Stimulated activated naive CD8-positive, alpha-beta T cell treated with anti-CD3 and anti-CD28 coated beads, Interleukin-15, Interleukin-2, amounts not matched to agents 100 ng/mL and 50 ng/mL, for 24 hours (primary cell): Measurements from ENCODE around the gene AXIN2.

Experiments used
- H3K27ac Mint-ChIP-seq: one replicate; pipeline ENCODE4 v1.8.0; 2021; ENCODE audit warnings: mild to moderate bottlenecking, mixed read lengths
- H3K27me3 Mint-ChIP-seq: one replicate; pipeline ENCODE4 v1.8.0; 2021; ENCODE audit warnings: mixed read lengths
- H3K36me3 Mint-ChIP-seq: one replicate; pipeline ENCODE4 v1.8.0; 2021; ENCODE audit warnings: low read depth, mixed read lengths
- H3K4me1 Mint-ChIP-seq: one replicate; pipeline ENCODE4 v1.8.0; 2021; ENCODE audit warnings: low read depth, mixed read lengths
- H3K4me3 Mint-ChIP-seq: one replicate; pipeline ENCODE4 v1.8.0; 2021; ENCODE audit warnings: mild to moderate bottlenecking, mixed read lengths
- H3K9me3 Mint-ChIP-seq: one replicate; pipeline ENCODE4 v1.8.0; 2021; ENCODE audit warnings: mixed read lengths

The AXIN2 gene, protein sequence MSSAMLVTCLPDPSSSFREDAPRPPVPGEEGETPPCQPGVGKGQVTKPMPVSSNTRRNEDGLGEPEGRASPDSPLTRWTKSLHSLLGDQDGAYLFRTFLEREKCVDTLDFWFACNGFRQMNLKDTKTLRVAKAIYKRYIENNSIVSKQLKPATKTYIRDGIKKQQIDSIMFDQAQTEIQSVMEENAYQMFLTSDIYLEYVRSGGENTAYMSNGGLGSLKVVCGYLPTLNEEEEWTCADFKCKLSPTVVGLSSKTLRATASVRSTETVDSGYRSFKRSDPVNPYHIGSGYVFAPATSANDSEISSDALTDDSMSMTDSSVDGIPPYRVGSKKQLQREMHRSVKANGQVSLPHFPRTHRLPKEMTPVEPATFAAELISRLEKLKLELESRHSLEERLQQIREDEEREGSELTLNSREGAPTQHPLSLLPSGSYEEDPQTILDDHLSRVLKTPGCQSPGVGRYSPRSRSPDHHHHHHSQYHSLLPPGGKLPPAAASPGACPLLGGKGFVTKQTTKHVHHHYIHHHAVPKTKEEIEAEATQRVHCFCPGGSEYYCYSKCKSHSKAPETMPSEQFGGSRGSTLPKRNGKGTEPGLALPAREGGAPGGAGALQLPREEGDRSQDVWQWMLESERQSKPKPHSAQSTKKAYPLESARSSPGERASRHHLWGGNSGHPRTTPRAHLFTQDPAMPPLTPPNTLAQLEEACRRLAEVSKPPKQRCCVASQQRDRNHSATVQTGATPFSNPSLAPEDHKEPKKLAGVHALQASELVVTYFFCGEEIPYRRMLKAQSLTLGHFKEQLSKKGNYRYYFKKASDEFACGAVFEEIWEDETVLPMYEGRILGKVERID

DNA sequence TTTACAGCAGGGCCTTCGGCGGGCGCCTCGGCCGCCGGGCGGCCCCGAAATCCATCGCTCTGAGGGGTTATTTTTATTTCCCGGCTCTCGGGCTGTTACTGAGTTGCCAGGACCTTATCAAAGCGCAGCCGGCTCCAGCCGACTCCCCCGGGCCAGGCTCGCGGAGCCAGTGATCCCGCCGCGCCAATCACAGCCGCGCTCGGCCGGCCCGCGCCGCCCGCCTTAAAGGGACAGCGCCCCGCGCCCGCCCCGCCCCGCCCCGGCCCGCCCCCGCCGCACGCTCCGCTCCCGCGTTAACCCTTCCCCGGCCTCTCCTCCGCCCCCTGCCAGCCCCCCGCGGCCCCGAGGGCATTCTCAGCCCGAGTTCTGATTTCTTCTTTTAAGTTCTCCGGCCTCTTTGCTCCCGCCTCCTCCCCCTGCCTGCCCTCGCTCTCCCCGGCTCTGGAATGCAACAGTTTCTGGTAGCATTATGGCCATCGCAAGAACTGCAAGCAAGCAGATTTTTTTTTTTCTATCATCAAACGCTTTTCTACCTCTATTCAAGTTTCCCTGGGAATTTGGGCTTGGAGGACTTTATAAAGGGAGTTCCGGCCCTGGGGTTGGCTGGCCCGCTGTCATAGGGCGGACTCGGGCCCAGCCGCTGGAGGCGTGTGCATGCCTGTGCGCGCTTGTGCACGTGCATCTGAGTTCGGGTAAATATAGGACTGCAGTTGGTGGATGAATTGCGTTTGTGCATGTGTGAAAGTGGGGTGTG lies at the start of gene AXIN2:
TSS of gene AXIN2 (minus strand) at position 197 of the 754 bp plus-strand sequence. CDS start 3,028 bp downstream, outside the sequence.
- Mint-ChIP-seq H3K4me3 (peak within 1 kb of the TSS; percentile 78), H3K27ac (no peak within 1 kb of the TSS), H3K36me3 (no peaks in the 10 kb centered on the region), H3K4me1 (peaks cover 38% of the 10 kb centered on the region), H3K27me3 (peaks cover 5% of the 10 kb centered on the region), H3K9me3 (no peaks in the 10 kb centered on the region)

DNA sequence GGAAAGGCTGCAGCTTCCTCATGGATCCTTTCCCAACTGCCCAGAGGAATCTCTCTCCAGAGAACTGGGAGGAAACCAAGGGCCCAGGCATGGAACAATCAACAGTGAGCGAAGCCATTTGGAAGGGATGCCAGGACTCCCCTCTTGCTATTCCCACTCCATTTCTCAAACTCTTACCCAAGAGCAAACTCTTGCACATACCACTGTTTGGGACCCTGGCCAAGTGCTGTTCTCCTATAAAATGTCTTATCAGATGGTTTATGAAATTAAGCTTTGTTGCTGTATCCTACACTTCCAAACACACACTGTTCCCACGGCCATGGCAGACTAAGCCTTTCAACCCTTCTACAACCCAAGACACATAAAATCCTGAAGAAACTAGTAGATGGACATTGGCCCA lies 48.3 kb upstream of the AXIN2 start:
- Mint-ChIP-seq H3K4me3 (no peak overlapping the region), H3K9me3 (no peaks in the 10 kb centered on the region), H3K27ac (no peak overlapping the region), H3K36me3 (no peaks in the 10 kb centered on the region), H3K27me3 (no peaks in the 10 kb centered on the region), H3K4me1 (no peaks in the 10 kb centered on the region)

DNA sequence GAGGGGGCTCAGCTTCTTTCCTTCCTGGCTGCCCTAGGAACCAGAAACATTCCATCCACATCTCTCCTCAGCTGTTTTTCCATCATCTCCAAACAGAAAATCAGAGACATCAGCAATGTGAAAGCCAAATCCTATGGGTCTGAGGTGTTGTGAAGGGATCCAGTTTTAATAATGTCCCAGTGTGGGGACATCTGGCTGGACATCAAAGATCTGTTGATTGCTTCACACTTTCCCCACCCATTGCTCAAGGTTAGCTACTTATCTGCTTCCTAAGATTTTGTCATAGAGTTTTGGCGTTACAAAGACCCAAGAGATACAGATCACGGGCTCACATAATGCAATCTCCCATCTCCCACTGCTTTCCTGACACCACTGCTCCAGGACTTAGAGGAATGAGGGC lies 47.8 kb upstream of the AXIN2 start:
- Mint-ChIP-seq H3K27me3 (no peaks in the 10 kb centered on the region), H3K9me3 (no peaks in the 10 kb centered on the region), H3K36me3 (no peaks in the 10 kb centered on the region), H3K4me1 (no peaks in the 10 kb centered on the region), H3K4me3 (no peak overlapping the region), H3K27ac (no peak overlapping the region)

DNA sequence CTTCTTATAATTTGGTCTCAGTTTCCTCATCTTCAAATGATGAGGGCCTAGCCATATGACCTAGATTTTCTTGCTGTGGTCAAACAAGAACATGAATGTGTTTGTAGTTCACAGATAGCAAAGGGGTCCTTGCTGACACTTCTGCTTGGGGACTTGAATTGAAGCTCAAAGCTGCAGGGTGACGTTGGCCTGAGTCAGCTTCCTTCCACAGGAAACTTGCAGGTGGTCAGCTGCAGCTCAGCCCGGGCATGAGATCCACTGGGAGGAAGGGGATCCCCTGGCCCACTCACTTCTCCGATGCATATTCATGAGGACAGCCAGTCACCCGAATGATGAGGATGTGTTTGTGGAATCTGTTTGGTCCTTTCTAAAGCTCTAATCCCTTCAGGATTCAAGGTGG lies 42.6 kb upstream of the AXIN2 start:
- Mint-ChIP-seq H3K27me3 (peaks cover 7% of the 10 kb centered on the region), H3K4me3 (no peak overlapping the region), H3K4me1 (no peaks in the 10 kb centered on the region), H3K27ac (no peak overlapping the region), H3K36me3 (no peaks in the 10 kb centered on the region), H3K9me3 (no peaks in the 10 kb centered on the region)

DNA sequence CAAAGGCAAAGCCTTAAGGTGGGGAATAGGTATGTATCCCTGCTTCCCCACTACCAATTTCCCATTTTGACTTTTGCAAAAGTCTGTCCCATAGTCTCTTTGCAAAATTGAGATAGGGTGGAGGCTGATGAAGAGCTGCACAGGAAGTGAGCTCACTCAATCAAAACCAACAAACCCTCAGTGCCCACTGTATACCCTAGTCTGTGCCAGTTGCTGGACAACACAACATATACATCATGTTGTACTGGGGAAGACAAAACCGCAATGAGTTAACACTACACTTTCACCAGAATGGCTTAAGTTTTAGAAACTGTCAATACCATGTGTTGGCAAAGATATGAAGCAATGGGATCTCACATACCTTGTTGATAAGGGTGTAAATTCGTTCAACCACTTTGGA lies 40.4 kb upstream of the AXIN2 start:
- Mint-ChIP-seq H3K27ac (no peak overlapping the region), H3K36me3 (no peaks in the 10 kb centered on the region), H3K9me3 (no peaks in the 10 kb centered on the region), H3K4me3 (no peak overlapping the region), H3K4me1 (no peaks in the 10 kb centered on the region), H3K27me3 (peaks cover 7% of the 10 kb centered on the region)

DNA sequence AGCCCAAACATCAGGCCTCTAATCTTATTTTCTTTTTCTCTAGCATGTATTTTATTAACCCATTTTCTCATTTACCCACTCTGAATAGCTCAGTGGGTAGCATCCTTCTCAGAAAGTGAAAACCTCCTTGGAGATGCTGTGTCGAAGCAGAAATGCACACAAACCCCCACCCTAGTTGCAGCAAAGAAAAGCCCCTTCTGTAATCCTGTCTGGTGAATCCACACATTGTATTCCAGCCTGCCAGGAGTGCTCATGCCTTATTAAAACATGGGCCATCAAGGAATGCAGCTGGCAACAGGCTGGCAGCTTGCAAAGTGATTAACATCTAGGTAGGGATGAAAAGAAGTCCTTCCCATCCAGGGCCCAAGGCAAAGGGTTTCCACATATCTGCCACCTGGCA lies 39.7 kb upstream of the AXIN2 start:
- H3K4me1 Mint-ChIP-seq, result no peaks in the 10 kb centered on the region
- no peaks in the 10 kb centered on the region for H3K9me3 Mint-ChIP-seq
- H3K27me3 Mint-ChIP-seq, result peaks cover 7% of the 10 kb centered on the region
- H3K27ac Mint-ChIP-seq, result no peak overlapping the region
- H3K36me3 Mint-ChIP-seq, result no peaks in the 10 kb centered on the region
- no peak overlapping the region for H3K4me3 Mint-ChIP-seq

DNA sequence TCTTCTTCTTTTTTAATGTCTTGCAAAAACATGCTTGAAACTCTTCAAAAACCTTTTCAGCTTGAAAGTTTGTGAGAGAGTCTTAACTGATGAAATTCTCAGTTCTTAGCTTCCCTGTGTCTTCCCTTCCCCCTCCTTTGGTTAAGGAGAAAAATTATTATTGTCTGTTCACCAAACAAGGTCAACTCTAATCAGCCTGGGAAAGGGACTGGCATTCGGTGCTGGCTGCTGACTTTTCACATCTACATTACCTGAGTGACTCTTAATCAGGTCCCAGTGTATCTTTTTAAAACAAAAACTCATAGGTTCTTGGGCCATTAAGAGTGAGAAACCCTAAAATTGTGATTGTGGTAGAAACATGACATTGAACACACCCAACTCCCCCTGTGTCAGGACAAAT lies 39.1 kb upstream of the AXIN2 start:
- Mint-ChIP-seq H3K27ac (no peak overlapping the region), H3K4me3 (no peak overlapping the region), H3K27me3 (peaks cover 7% of the 10 kb centered on the region), H3K4me1 (no peaks in the 10 kb centered on the region), H3K36me3 (no peaks in the 10 kb centered on the region), H3K9me3 (no peaks in the 10 kb centered on the region)

DNA sequence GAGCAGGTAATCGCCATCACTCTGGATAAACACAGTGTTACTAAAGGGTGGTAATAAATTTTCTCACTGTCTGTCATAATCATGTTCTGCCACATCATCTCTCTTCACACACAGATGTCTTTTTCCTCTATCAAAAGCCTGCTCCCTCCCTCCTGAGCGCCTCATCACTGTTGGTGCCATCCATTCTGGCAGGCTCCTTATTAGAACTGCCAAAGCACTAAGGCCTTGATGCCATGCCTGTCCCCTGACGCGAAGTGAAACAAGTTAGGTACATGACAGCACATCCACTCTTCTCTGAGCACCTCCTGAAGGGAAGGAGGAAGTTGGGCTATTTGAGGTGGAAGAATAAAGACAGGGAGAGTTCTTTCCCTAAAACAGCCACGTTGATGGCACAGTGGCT lies 38.2 kb upstream of the AXIN2 start:
- peaks cover 7% of the 10 kb centered on the region for H3K27me3 Mint-ChIP-seq
- H3K36me3 Mint-ChIP-seq, result no peaks in the 10 kb centered on the region
- no peak overlapping the region for H3K27ac Mint-ChIP-seq
- H3K9me3 Mint-ChIP-seq, result no peaks in the 10 kb centered on the region
- H3K4me1 Mint-ChIP-seq, result peaks cover 7% of the 10 kb centered on the region
- H3K4me3 Mint-ChIP-seq, result no peak overlapping the region

DNA sequence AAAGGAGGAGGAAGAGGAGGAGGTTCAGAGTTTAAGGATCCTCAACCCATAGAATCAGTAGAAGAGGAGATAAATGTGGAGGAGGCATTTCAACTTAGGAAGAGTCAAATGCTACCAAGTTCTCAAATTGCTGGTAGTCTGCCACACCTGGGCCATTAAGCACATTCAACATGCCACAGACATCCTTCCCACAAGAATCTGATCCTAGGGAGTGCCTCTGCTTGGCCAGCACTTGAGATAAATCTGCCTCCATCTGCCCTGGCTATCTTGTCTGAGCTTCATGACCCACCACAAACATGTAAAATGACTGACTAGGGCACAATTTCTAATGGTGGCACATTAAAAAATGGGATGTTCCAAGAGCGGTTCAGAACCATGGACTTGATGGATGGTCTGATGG lies 37.3 kb upstream of the AXIN2 start:
- Mint-ChIP-seq H3K36me3 (no peaks in the 10 kb centered on the region), H3K4me1 (peaks cover 16% of the 10 kb centered on the region), H3K9me3 (no peaks in the 10 kb centered on the region), H3K27ac (no peak overlapping the region), H3K27me3 (peaks cover 10% of the 10 kb centered on the region), H3K4me3 (no peak overlapping the region)

DNA sequence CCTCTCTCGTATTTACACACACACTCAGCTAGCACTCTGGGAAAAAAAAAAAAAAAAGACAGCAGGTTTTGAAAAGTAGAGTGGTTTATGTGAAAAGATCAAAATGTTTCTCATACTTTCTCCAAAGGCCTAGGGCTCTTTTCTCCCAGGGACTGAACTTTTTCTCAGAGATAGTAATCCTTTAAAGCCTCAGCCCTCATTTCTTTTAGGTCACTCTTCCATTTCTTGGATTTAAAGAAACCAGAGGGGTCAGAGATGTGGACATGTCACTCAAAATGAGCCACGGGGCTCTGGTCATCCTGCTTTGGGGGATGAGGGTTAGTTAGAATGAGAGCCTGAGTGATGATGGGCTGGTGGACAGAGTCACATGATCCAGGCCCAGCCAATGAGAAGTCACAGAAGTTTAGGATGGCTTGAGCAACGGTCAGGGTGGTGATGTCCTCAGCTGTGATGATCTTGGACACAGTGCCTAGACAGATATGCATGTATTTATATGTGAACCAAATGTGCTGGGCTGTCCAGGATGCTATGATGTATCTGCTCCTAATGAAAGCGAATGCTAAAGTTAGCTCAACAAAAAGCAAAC lies 33.7 kb upstream of the AXIN2 start:
- no peak overlapping the region for H3K27ac Mint-ChIP-seq
- no peaks in the 10 kb centered on the region for H3K9me3 Mint-ChIP-seq
- peaks cover 29% of the 10 kb centered on the region for H3K4me1 Mint-ChIP-seq
- no peaks in the 10 kb centered on the region for H3K36me3 Mint-ChIP-seq
- H3K27me3 Mint-ChIP-seq, result peaks cover 19% of the 10 kb centered on the region
- H3K4me3 Mint-ChIP-seq, result no peak overlapping the region

DNA sequence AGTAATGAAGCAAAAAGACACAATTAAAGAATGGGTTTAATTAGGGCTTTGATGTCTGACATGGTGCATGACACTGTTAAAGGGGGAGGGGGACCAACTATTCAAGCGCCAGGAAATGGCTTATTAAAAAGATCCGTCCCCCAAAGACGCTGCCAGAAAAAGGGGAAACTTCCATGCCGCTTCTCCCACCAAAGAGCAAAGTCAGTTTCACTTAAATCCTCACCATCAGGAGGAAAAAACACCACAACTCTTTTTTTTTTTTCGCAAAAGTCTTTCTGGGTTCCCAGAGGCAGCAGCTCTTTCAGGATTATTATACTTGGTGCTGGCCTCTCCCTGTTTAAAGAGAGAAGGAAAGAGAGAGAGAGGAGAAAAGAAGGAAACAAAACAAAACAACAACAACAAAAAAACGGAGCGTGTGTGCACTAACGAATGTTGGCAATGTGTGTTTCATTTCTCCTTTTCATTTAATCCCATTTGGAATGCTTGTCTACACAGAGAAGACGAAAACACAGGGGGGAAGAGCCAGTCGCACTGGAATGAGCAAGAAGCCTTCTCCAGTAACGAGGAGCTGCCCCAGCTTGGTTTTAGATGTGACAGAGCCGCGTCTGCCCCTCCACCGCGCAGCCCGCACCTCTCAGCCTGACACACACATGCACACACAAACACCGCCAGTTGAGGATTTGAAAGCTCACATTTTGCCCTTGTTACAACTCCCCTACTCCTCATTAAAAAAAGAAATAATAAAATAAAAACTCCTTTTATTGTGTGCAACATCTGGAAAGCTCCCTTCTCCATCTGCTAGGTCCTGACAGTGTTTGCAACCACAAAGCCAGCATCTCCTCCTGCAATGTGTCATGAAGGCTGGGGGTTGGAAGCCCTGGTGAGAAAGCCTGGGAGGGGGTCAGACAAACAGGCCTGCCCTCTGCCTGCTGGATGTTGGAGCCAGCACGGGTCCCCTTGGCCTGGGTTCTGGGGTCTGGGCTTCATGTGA lies 32.7 kb upstream of the AXIN2 start:
- no peaks in the 10 kb centered on the region for H3K36me3 Mint-ChIP-seq
- H3K4me1 Mint-ChIP-seq, result peaks cover 29% of the 10 kb centered on the region
- peaks cover 12% of the 10 kb centered on the region for H3K27me3 Mint-ChIP-seq
- peak overlapping the region; percentile 63 for H3K27ac Mint-ChIP-seq
- no peaks in the 10 kb centered on the region for H3K9me3 Mint-ChIP-seq
- peak overlapping the region; percentile 70 for H3K4me3 Mint-ChIP-seq

DNA sequence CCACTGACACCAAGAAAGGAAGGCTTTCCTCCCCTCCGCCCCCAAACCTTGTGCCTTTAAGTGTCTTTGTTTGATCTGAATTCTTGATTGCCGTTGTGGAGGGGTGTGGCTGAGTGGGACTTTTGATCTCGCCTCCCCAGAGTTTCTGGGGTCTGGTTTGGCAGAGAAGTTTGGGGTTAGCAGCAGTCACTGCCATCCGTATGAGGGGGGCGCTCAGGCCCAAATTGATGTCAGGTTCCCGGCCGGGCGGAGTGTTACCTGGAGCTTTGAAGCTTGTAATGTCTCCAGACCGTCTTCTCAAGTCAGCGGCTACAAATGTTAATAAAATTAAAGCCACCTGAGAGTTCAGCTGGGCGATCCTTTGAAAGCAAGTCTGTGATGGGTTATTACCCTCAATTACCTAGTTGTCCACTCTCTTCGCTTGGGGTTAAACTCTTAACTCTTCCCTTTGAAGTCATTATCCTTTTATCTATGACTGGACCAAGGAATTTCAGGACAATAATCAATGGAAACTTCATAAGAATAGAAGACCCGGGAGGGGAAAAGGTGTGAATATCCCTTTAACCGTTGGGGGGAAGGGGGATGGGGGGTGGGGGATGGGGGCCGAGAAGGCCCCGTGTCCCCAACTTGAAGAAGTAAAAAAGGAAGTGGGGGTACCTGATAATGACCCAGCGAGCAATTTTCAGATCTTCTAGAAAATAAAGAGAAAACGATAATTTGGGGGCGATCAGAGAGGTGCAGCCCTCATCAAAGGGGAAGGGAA lies 31.8 kb upstream of the AXIN2 start:
- Mint-ChIP-seq H3K27me3 (peaks cover 12% of the 10 kb centered on the region), H3K9me3 (no peaks in the 10 kb centered on the region), H3K4me1 (peaks cover 30% of the 10 kb centered on the region), H3K4me3 (peak overlapping the region; percentile 70), H3K36me3 (no peaks in the 10 kb centered on the region), H3K27ac (peak overlapping the region; percentile 63)
